ENCODE measurements around the gene CDC42EP2. TPM values are rescaled to one million over a fixed set of nuclear protein-coding genes. Genes with fewer than 3 reads are reported as not detected.

Gene CDC42EP2
- total RNA-seq, 1 experiment from 2014 or later, result 11.9 TPM

GRCh38 chr11:65317025-65317786, 2.5 kb downstream of the CDC42EP2 start:
- no peak overlapping the region for H2AFZ ChIP-seq (ENCODE audit: low read length)
- H3K9me3 ChIP-seq (ENCODE audit: control insufficient read depth, low read depth, low read length), result no peaks in the 10 kb centered on the region
- Mint-ChIP-seq H3K27ac (peak overlapping the region in 2 of 3 experiments; percentile 63 to 68; a peak in 3 of 7 replicates), H3K27me3 (ENCODE audit: low read depth) (peaks cover 23% of the 10 kb centered on the region), H3K4me1 (peaks cover 25 to 40% of the 10 kb centered on the region in 2 experiments), H3K9me3 (no peaks in the 10 kb centered on the region), H3K4me3 (peak overlapping the region; percentile 77 to 88), H3K36me3 (ENCODE audit: insufficient read depth in 1 of 3, low read depth in 3 of 3) (peaks cover 11 to 18% (median 17%) of the 10 kb centered on the region in 3 experiments; a peak in 6 of 7 replicates)
- no peak overlapping the region for H3K14ac ChIP-seq (ENCODE audit: insufficient read depth, low read length)
- WGBS (ENCODE audit: extremely low coverage, insufficient read length, low lambda C conversion rate), result no CpG with 5 or more reads among the region's 13 CpGs
- H3K4ac ChIP-seq (ENCODE audit: low read depth, low read length), result no peak overlapping the region
- no peak overlapping the region for H2BK15ac ChIP-seq (ENCODE audit: low read depth, low read length)
- peak; percentile 81 for DNase-seq
- no peak overlapping the region for H4K5ac ChIP-seq (ENCODE audit: insufficient read length, low read depth, low read length)
- TF ChIP-seq CTCF (conservative IDR thresholded peaks at IDR 0.05), result no peak
- H3K27me3 ChIP-seq (ENCODE audit: insufficient read depth, low read length), result no peaks in the 10 kb centered on the region; the same call in 1 of the 2 replicates
- no peaks in the 10 kb centered on the region for H4K20me1 ChIP-seq (ENCODE audit: control insufficient read depth, insufficient read depth, insufficient read length)
- no peak overlapping the region for H2AK5ac ChIP-seq (ENCODE audit: insufficient read length, low read length)
- no peak overlapping the region for H3K18ac ChIP-seq (ENCODE audit: insufficient read length, low read depth, low read length)
- no peak overlapping the region for H4K91ac ChIP-seq (ENCODE audit: insufficient read length, low read depth, low read length)
- no peaks in the 10 kb centered on the region for H3K79me2 ChIP-seq (ENCODE audit: insufficient read depth, low read length)
- no peak overlapping the region for H4K8ac ChIP-seq (replicated peaks; ENCODE audit: insufficient read length, low read depth, low read length)
- no peak overlapping the region for H3K27ac ChIP-seq (ENCODE audit: insufficient read length, low read depth, low read length)
- H3K4me2 ChIP-seq (ENCODE audit: insufficient read depth, insufficient read length, low read length), result peak overlapping the region; percentile 45
- H3K23ac ChIP-seq (ENCODE audit: insufficient read length, low read depth, low read length), result no peak overlapping the region
- H3K4me1 ChIP-seq (ENCODE audit: insufficient read depth, low read length), result peaks cover 5% of the 10 kb centered on the region; the same call in 1 of the 2 replicates
- peaks cover 4% of the 10 kb centered on the region for H3K79me1 ChIP-seq (ENCODE audit: insufficient read depth, low read depth, low read length, poor library complexity, severe bottlenecking)
- H2BK12ac ChIP-seq (ENCODE audit: insufficient read length, low read depth, low read length), result no peak overlapping the region
- no peak overlapping the region for H3T11ph ChIP-seq (ENCODE audit: low read length)
- no peak overlapping the region for H2BK20ac ChIP-seq (ENCODE audit: low read depth, low read length, poor library complexity, severe bottlenecking)
- peaks cover 17% of the 10 kb centered on the region for H3K23me2 ChIP-seq (ENCODE audit: insufficient read length, low read depth, low read length, poor library complexity, severe bottlenecking)
- no peak overlapping the region for H3K56ac ChIP-seq (ENCODE audit: insufficient read length, low read depth, low read length)
- no peak overlapping the region for H2BK120ac ChIP-seq (ENCODE audit: low read depth, low read length, poor library complexity, severe bottlenecking)
- H2BK5ac ChIP-seq (ENCODE audit: insufficient read length, low read length), result no peak overlapping the region
- H3K9ac ChIP-seq (ENCODE audit: extremely low read depth, insufficient read length, low read length), result no peak overlapping the region

All from H9 (cell line).